ENCODE data around the gene RPL41.

The RPL41 gene

DNA sequence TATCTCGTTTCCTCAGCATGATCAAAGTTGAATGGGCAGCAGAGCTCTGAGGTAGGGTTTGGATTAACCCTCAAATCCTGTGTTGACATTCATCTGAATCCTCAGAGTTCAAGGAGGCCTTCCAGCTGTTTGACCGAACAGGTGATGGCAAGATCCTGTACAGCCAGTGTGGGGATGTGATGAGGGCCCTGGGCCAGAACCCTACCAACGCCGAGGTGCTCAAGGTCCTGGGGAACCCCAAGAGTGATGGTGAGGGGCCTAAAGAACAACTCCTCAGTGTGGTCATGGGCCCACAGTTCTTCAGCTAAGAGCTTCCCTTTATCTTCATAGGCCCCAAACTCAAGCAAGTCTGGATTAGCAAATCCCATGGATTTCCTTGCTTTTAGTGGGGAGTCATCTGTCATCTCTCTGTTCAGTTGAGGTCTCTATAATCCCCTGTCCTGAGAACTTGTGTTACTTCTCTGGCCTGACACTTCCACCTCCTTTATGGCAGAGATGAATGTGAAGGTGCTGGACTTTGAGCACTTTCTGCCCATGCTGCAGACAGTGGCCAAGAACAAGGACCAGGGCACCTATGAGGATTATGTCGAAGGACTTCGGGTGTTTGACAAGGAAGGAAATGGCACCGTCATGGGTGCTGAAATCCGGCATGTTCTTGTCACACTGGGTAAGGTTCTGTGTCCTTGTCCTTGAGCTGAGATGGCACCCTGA, 43.2 kb downstream of the RPL41 start:
- no peak for TF ChIP-seq ZNF274 (IDR thresholded peaks at IDR 0.05; ENCODE audit: low read depth, low read length)
- peak overlapping the region; percentile 86 for H3K4me3 ChIP-seq (ENCODE audit: low read length)

DNA sequence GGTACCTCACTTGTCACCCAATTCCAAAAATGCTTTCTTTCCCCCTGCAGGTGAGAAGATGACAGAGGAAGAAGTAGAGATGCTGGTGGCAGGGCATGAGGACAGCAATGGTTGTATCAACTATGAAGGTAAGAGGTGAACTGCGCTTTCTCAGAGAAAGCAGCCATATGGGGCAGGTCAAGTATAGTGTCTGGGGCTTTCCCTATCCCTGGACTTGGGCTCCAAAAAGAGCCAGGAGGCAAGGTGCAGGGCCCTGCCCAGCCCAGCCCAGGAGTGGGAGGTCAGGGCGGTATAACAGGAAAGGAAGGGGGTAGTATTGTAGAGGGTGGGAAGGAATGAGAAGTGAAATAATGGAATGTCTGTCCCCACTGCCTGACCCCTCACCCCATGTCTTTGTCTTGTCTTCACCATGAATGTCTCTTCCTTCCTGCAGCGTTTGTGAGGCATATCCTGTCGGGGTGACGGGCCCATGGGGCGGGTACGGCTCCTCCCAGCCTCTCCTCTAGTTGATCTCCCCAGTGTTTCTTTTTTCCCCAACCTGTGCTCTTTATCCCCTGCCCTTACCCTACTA, 43.8 kb downstream of the RPL41 start:
- peak overlapping the region; percentile 86; the same call in 1 of the 2 replicates for H3K4me3 ChIP-seq (ENCODE audit: low read length)
- no peak for TF ChIP-seq ZNF274 (IDR thresholded peaks at IDR 0.05; ENCODE audit: low read depth, low read length)

DNA sequence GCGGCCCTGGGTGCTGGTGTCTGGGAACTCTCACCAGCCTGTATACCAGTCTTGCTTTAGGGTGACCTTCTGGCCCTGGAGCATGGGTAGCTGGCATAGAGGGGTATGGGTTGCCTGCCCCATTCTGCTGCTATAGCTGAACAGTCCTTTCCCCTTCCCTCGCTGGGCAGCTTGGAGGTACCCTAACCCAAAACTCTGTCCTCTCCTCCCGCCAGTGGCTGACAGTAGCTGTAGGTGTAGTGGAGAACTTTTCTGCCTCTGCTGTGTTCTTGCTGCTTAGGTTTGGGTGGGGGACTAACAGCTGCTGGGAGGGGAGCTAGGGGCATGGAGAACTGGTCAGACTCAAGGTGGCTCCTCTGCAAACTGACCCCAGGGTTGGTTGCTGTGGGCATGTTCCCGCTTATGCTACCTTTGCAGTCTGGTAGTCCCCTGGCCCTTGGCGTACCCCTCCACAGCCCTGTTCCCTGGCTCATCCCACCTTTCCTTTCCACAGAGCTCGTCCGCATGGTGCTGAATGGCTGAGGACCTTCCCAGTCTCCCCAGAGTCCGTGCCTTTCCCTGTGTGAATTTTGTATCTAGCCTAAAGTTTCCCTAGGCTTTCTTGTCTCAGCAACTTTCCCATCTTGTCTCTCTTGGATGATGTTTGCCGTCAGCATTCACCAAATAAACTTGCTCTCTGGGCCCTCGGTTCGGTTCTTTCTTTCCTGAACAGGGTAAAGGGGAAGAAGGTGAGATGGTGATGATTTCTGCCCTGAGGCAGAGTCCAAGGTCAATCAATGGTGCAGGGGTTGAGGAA, 44.7 kb downstream of the RPL41 start:
- no peak overlapping the region; the same call in 1 of the 2 replicates for H3K4me3 ChIP-seq (ENCODE audit: low read length)
- TF ChIP-seq ZNF274 (IDR thresholded peaks at IDR 0.05; ENCODE audit: low read depth, low read length) = no peak

DNA sequence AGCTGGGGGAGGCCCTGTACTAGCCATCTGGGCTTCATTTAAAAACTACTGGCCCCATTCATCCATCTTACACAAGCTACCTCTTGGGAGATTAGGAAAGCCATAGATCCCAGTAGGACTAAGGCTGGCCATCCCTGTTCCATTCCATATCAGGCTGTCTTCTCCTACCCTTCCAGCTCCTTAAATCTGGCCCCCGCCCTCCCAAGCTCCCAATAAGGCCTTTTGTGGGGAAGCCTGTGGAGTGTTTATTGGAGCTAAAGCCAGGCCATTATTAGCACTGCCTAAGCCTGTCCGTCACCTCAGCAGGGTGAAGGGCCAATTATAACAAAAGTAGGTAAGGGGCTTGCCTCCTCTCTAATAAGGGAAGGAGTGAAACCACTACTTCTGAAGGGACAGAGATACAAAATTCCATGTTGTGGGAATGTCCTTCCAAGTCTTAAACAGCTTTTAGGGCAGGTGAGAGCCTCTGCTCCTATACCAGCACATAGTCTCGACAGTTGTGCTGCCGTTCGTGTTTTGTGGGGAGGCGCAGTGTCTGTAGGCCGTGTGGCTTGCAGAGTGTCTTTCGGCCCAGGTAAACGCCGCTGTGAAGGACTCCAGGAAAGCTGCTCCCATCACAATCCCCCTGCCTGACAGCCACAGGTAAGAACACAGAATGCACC, 45.4 kb downstream of the RPL41 start:
- no peak overlapping the region for H3K4me3 ChIP-seq (ENCODE audit: low read length)

DNA sequence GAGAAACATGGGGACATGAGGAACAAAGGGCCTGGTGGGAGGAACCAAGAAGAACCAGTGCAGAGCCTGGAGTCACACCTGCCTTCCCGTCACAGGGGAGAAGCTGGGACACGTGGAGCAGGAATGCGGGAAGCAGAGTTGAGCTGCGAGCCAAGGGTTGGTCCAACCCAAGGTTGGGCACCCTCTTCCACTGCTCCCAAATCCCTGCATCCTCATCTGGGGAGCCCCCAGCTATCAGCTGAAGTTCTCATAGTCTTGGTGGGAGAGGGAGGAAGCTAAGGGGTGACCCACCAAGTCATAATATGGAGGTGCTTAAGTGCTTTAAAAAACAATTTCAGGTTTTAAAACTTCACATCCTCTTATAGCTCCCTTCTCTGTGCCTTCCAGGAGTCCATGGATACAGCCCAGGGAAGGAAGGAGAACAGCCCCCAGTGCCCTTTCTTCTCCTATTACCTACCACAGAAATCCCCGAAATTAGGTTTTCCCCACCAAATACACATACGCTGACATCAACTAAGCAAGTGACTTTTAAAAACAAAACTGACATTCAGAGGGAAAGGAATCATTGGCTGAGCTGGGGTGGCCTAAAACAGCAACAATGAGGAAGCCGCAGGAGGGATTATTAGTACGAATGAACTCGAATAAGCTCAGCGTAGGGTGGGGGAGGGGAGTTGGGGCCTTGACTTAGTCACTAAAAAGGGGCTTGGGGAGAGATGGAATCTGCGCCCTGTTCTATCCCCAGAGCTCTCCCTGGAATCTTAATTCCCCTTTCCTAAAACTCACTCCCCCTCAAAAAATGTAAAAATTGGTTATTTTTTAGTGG, 46.2 kb downstream of the RPL41 start:
- no peak for TF ChIP-seq ZNF274 (IDR thresholded peaks at IDR 0.05; ENCODE audit: low read depth, low read length)
- no peak overlapping the region for H3K4me3 ChIP-seq (ENCODE audit: low read length)

More for the DNA sequence above, 45.4 kb downstream of the RPL41 start:
- no peak for TF ChIP-seq ZNF274 (IDR thresholded peaks at IDR 0.05; ENCODE audit: low read depth, low read length)

DNA sequence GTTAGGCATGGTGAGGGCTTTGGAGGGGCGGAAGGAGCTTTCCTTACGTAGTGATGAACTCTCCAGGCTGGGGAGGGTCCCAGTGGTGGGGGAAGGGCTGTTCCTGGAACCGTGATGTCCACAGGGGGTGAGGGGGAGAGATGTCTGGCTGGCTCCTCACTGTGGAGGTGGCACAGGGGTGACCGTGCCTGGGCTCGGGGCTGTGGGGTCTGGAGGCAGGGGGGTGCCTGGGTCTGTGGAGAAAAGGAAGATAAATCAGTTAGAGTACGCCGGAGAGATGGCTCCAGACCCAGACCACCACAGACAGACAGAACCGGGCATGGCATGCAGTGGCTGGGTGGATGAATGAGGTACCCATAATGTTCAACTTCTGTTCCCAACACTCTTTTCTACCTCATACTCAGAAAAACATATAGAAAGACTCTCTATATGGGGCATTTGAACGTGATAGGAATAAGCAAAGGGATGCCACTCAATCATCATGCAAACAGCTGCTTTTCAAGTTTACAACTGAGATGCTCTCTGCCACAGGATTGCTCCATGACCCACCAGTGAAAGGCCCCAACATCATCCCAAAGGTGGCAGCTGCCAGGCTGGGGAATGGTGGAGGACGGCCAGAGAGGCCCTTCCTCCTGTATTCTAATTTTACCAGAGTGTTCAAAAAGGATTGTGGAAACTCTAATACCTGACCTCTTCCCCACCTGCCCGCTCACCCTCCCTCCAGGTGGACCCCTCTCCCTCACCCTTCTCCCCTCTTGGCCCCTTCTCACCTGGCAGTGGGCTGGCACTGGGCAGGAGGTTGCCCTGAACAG, 47.3 kb downstream of the RPL41 start:
- H3K4me3 ChIP-seq (ENCODE audit: low read length) = no peak overlapping the region
- TF ChIP-seq ZNF274 (IDR thresholded peaks at IDR 0.05; ENCODE audit: low read depth, low read length) = no peak

DNA sequence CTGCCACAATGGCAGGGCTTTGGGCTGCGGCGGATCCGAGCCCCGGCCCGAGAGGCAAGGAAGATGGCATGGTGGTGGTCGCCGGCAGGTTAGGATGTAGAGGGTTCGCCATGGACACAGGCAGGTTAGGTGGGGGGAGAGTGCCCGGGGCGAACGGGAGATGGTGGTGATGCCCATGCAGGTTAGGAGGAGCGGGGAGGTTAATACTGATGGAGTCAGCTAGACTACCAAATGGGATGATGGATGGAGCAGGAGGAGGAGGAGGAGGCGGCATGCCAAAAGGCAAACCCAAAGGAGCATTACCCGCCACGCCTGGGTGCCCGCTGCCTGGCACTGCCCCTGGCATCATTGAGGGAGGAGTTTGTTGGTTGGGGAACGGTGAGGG, 47.9 kb downstream of the RPL41 start:
- H3K4me3 ChIP-seq (ENCODE audit: low read length) = no peak overlapping the region
- TF ChIP-seq ZNF274 (IDR thresholded peaks at IDR 0.05; ENCODE audit: low read depth, low read length) = no peak

DNA sequence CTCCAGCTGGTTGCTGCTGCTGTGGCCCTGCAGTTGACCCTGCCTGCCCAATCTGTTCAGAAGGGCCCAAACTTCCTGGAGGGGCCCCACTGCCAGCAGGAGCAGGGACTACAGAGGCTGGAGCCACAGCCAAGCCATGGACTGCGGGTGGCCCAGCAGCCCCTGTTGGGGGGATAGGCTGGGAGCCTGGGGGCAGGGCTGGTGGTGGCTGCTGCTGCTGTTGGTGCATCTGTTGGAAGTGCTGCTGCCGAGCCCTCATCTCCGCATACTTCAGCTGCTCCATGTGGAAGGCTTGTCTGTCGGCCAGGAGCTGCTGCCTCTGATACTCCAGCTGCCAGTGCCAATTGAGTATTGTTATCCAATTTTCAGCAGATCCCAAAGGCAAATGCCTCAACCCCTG, 48.9 kb downstream of the RPL41 start:
- TF ChIP-seq ZNF274 (IDR thresholded peaks at IDR 0.05; ENCODE audit: low read depth, low read length) = no peak
- H3K4me3 ChIP-seq (ENCODE audit: low read length) = no peak overlapping the region
